HL-60 (cell line): Measurements from ENCODE around the gene EPB41L4B.

Source experiments
- DNase-seq, 2 experiments: peaks; one replicate each; pipeline ENCODE4 v3.0.0-alpha.2; 2010 to 2020; ENCODE audit warnings: low read depth in 1 of 2, low spot score in 1 of 2
- H3K27ac ChIP-seq: fragments of 250-450 bp; sonication (Bioruptor Pico); replicated peaks from 2 replicates; pipeline ENCODE4 v1.5.1; 2020; ENCODE audit warnings: mild to moderate bottlenecking, moderate library complexity
- H3K27me3 ChIP-seq: fragments of 250-450 bp; sonication (Bioruptor Pico); 2 replicates; pipeline ENCODE4 v1.5.1; 2021; ENCODE audit warnings: mild to moderate bottlenecking, moderate library complexity; ENCODE audit not compliant: insufficient read depth, poor library complexity, severe bottlenecking
- H3K4me3 ChIP-seq: replicated peaks from 2 replicates; pipeline ENCODE4 v1.5.1; 2011; ENCODE audit warnings: mild to moderate bottlenecking, control low read depth, low read length; ENCODE audit not compliant: insufficient read depth
- CTCF ChIP-seq: IDR thresholded peaks from one replicate; pipeline ENCODE4 v1.5.1; 2011; ENCODE audit warnings: low read length, control low read depth, inconsistent platforms; ENCODE audit not compliant: insufficient read depth
- GABPA ChIP-seq: IDR thresholded peaks from 2 replicates; pipeline ENCODE4 v1.6.1; 2012; ENCODE audit warnings: low read depth
- POLR2AphosphoS5 ChIP-seq: IDR thresholded peaks from 2 replicates; pipeline ENCODE4 v1.6.1; 2012; ENCODE audit warnings: low read depth
- SPI1 ChIP-seq: IDR thresholded peaks from 2 replicates; pipeline ENCODE4 v1.6.1; 2012; ENCODE audit warnings: low read depth, mild to moderate bottlenecking, borderline replicate concordance
- TF ChIP-seq, protein P1 (sequence below): IDR thresholded peaks from 2 replicates; pipeline ENCODE4 v1.6.1; 2012; ENCODE audit warnings: low read depth; ENCODE audit not compliant: insufficient replicate concordance

Gene EPB41L4B

GRCh38 chr9:109249615-109250014, 71.2 kb downstream of the EPB41L4B start:
- Histone ChIP-seq H3K27me3 (no peaks in the 10 kb centered on the region), H3K27ac (no peak overlapping the region), H3K4me3 (no peak overlapping the region)
- TF ChIP-seq GABPA (no peak), SPI1 (no peak), POLR2AphosphoS5 (no peak), CTCF (no peak)
- TF ChIP-seq, protein P1, sequence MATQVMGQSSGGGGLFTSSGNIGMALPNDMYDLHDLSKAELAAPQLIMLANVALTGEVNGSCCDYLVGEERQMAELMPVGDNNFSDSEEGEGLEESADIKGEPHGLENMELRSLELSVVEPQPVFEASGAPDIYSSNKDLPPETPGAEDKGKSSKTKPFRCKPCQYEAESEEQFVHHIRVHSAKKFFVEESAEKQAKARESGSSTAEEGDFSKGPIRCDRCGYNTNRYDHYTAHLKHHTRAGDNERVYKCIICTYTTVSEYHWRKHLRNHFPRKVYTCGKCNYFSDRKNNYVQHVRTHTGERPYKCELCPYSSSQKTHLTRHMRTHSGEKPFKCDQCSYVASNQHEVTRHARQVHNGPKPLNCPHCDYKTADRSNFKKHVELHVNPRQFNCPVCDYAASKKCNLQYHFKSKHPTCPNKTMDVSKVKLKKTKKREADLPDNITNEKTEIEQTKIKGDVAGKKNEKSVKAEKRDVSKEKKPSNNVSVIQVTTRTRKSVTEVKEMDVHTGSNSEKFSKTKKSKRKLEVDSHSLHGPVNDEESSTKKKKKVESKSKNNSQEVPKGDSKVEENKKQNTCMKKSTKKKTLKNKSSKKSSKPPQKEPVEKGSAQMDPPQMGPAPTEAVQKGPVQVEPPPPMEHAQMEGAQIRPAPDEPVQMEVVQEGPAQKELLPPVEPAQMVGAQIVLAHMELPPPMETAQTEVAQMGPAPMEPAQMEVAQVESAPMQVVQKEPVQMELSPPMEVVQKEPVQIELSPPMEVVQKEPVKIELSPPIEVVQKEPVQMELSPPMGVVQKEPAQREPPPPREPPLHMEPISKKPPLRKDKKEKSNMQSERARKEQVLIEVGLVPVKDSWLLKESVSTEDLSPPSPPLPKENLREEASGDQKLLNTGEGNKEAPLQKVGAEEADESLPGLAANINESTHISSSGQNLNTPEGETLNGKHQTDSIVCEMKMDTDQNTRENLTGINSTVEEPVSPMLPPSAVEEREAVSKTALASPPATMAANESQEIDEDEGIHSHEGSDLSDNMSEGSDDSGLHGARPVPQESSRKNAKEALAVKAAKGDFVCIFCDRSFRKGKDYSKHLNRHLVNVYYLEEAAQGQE = no peak
- no peak for DNase-seq

DNA sequence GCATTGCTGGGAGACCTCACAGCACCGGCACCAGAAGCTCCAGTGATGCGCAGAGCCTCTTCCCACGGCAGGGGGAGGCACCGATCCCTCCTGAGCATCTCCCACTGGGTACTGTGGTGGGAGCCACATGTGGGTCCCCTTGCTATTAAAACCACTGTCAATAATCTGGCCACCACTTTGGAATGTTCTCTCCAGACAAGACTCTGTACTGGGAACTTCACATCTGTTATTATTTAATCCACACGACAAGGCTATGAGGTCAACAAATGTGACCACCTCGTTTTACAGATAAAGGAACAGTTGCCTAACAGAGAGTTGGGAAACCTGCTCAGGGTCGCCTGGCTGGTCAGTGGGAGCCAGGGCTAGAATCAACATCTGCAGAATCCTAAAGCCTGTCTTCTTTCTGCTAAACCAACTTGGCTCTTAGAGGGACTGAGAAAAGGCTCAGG, 72.7 kb downstream of the EPB41L4B start:
- Histone ChIP-seq H3K27ac (no peak overlapping the region), H3K4me3 (no peak overlapping the region), H3K27me3 (no peaks in the 10 kb centered on the region)
- DNase-seq = no peak
- no peak for TF ChIP-seq CTCF
- no peak for TF ChIP-seq SPI1
- TF ChIP-seq POLR2AphosphoS5 = no peak
- no peak for TF ChIP-seq GABPA

DNA sequence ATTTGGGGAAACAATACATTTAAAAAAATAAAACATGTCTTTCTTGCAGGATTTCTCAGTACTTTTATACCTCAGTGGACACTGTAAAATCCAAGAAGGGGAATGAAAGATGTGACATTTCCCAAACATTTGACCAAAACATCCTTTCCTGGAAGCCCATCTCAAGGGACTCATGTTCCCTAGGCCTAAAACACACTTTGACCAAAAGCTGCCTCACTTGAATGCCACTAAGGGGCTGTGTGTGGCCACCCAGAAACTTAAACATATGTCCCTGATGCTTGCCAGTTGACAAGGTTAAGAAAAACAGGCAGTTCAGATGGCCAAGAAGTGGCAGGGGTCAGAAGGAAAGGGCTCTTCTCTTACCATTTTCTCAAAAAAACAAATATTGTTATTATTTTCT, 73.6 kb downstream of the EPB41L4B start:
- no peaks in the 10 kb centered on the region for H3K27me3 ChIP-seq
- no peak for DNase-seq
- TF ChIP-seq CTCF = no peak
- TF ChIP-seq, protein P1 = no peak

GRCh38 chr9:109246533-109246932, 74.3 kb downstream of the EPB41L4B start:
- no peak overlapping the region for H3K27ac ChIP-seq
- no peak for DNase-seq
- no peak overlapping the region for H3K4me3 ChIP-seq
- no peaks in the 10 kb centered on the region for H3K27me3 ChIP-seq
- TF ChIP-seq POLR2AphosphoS5 (no peak), SPI1 (no peak), CTCF (no peak), GABPA (no peak)
- TF ChIP-seq, protein P1 = no peak

More for the DNA sequence above, 73.6 kb downstream of the EPB41L4B start:
- Histone ChIP-seq H3K4me3 (no peak overlapping the region), H3K27ac (no peak overlapping the region)
